Right cardiac atrium (tissue), 5 donors: Measurements from ENCODE around the gene NUP153. TPM values are rescaled to one million over a fixed set of nuclear protein-coding genes. Genes with fewer than 3 reads are reported as not detected.

ENCODE experiments used
- ATAC-seq, 2 donors: fragments of 200-7000 bp; cut with Tn5 transposase; one replicate each; pipeline versions ENCODE4 v1.8.0 to v1.9.1; 2020; ENCODE audit warnings: moderate library complexity in 2 of 2, mild to moderate bottlenecking in 1 of 2
- DNase-seq, 3 donors: peaks; one replicate each; pipeline ENCODE4 v3.0.0-alpha.2; 2020
- H3K27ac ChIP-seq: one replicate; pipeline ENCODE4 v1.5.1; 2013; ENCODE audit warnings: mild to moderate bottlenecking, low read length, control low read depth, moderate library complexity
- H3K27me3 ChIP-seq: one replicate; pipeline ENCODE4 v1.6.1; 2013; ENCODE audit not compliant: control insufficient read depth, insufficient read depth
- H3K4me1 ChIP-seq: one replicate; pipeline ENCODE4 v1.6.1; 2013; ENCODE audit warnings: low read length; ENCODE audit not compliant: control insufficient read depth, insufficient read depth
- H3K4me3 ChIP-seq: one replicate; pipeline ENCODE4 v1.5.1; 2013; ENCODE audit warnings: low read length, control low read depth
- H3K9me3 ChIP-seq: one replicate; pipeline ENCODE4 v1.6.1; 2013; ENCODE audit warnings: low read length; ENCODE audit not compliant: control insufficient read depth
- WGBS: extraction: QIAGEN DNeasy Blood & Tissue Kit; methylation state at CpG from one replicate; pipeline ENCODE4 v1.1.7; 2013; 5-methylcytosine and 5-hydroxymethylcytosine counted together
- intact Hi-C, 4 donors: fragments of 100-400 bp; cut with DNase I; formaldehyde crosslinking; loops; one replicate each; pipeline versions ENCODE4 v1.11.0 to v1.14.0; 2022 to 2023
- polyA plus RNA-seq: library from polyadenylated mRNA; stranded (reverse); fragments of 200-250 nt; gene quantifications from one replicate; pipeline ENCODE4 v1.2.3, GENCODE V29; 2013
- total RNA-seq, 4 donors: library from RNA; stranded (reverse); fragmentation: NEBNext Ultra II Directional; extraction: Animal tissue kit (Norgen Biotek cat#: 25700); gene quantifications; one replicate each; pipeline ENCODE4 v1.2.1, GENCODE V29; 2021
- donor health status: healthy with polysubstance abuse.
- donor health status: DM: no; HTN: yes; CAD: no.
- donor health status: DM: no; HTN: no; CAD: no.
- donor health status: DM: no; HTN: yes; CAD: no; lungs with severe emphysema.
- donor health status: DM: yes; HTN: yes; CAD: no.

The NUP153 gene
- total and polyA plus RNA-seq, 5 donors: 7.5 to 27.2 (median 24.7) TPM

DNA sequence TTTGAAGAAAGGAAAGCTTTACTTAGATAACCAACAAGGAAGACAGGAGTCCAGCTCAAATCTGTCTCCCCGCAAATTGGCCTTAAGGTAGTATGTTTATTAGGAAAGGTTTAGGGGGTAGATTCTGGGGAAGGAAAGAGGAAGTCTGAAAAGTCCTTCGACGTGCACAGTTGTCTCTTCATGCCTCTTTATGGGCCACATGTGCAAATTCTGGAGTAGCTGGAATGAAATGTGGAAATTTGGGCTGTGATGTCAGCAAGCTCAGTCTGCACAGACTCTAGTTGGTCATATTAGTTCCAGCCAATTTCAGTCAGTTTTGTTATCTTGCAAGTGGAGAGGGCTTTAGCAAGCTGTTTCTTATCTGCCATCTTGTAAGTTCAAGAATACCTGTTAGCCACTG is 50.1 kb downstream of the NUP153 start:
- Histone ChIP-seq H3K4me1 (peaks cover 4% of the 10 kb centered on the region), H3K27ac (no peak overlapping the region), H3K27me3 (no peaks in the 10 kb centered on the region), H3K4me3 (no peak overlapping the region), H3K9me3 (no peaks in the 10 kb centered on the region)
- intact Hi-C loops: no loop called here
- WGBS: 57% methylated on average over 3 of the region's 3 CpGs
- no peak for DNase-seq
- no peak for ATAC-seq

DNA sequence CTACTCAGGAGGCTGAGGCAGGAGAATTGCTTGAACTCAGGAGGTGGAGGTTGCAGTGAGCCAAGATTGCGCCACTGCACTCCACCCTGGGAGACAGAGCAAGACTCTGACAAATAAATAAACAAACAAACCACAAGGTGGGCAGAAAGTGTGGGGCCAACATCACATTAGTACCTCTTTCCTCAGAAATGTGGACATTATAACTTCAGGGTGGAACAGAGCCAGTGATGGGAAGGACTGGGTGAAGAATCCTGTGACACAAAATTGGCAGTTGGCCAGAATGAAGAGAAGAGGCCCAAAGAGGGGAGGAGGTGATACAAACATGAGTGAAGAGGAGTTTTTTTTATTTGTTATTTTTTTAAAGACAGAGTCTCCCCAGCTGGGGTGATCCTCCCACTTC is 50.6 kb downstream of the NUP153 start:
- peaks cover 4% of the 10 kb centered on the region for H3K4me1 ChIP-seq
- ATAC-seq: no peak
- H3K27me3 ChIP-seq: no peaks in the 10 kb centered on the region
- intact Hi-C loops: no loop called here
- H3K9me3 ChIP-seq: no peaks in the 10 kb centered on the region
- H3K27ac ChIP-seq: no peak overlapping the region
- 98% methylated on average over 1 of the region's 1 CpG for WGBS
- DNase-seq: no peak
- H3K4me3 ChIP-seq: no peak overlapping the region

- DNase-seq (no peak), ATAC-seq (no peak)
- intact Hi-C loops: no loop called here
- Histone ChIP-seq H3K9me3 (no peaks in the 10 kb centered on the region), H3K27ac (no peak overlapping the region), H3K27me3 (no peaks in the 10 kb centered on the region), H3K4me3 (no peak overlapping the region), H3K4me1 (peaks cover 6% of the 10 kb centered on the region)
- 77% methylated on average over 5 of the region's 5 CpGs for WGBS
Observed at GRCh38 chr6:17653198-17653882, 53.4 kb downstream of the NUP153 start.

- no peak for ATAC-seq
- Histone ChIP-seq H3K27ac (no peak overlapping the region), H3K4me3 (no peak overlapping the region), H3K9me3 (no peaks in the 10 kb centered on the region), H3K4me1 (peaks cover 1% of the 10 kb centered on the region), H3K27me3 (no peaks in the 10 kb centered on the region)
- no peak for DNase-seq
- intact Hi-C loops: no loop called here
- 95% methylated on average over 3 of the region's 3 CpGs for WGBS
Observed at GRCh38 chr6:17650656-17651309, 55.9 kb downstream of the NUP153 start.

GRCh38 chr6:17648745-17649144 is 58.0 kb downstream of the NUP153 start:
- ATAC-seq: no peak
- Histone ChIP-seq H3K27ac (no peak overlapping the region), H3K4me3 (no peak overlapping the region), H3K9me3 (no peaks in the 10 kb centered on the region), H3K27me3 (no peaks in the 10 kb centered on the region), H3K4me1 (peaks cover 1% of the 10 kb centered on the region)
- intact Hi-C loops: no loop called here
- 97% methylated on average over 3 of the region's 3 CpGs for WGBS
- DNase-seq: no peak

GRCh38 chr6:17640477-17640917 is 66.2 kb downstream of the NUP153 start:
- no peak overlapping the region for H3K4me3 ChIP-seq
- H3K4me1 ChIP-seq: no peaks in the 10 kb centered on the region
- no peak for ATAC-seq
- no peaks in the 10 kb centered on the region for H3K27me3 ChIP-seq
- no peaks in the 10 kb centered on the region for H3K9me3 ChIP-seq
- H3K27ac ChIP-seq: no peak overlapping the region
- intact Hi-C loops: no loop called here
- 93% methylated on average over 3 of the region's 3 CpGs for WGBS
- no peak for DNase-seq

- ATAC-seq (no peak), DNase-seq (no peak)
- no peak overlapping the region for H3K4me3 ChIP-seq
- H3K9me3 ChIP-seq: no peaks in the 10 kb centered on the region
- no peaks in the 10 kb centered on the region for H3K27me3 ChIP-seq
- H3K27ac ChIP-seq: no peak overlapping the region
- intact Hi-C loops: no loop called here
- H3K4me1 ChIP-seq: no peaks in the 10 kb centered on the region
- 45% methylated on average over 2 of the region's 2 CpGs for WGBS
Observed at GRCh38 chr6:17638212-17638715, 68.5 kb downstream of the NUP153 start.

DNA sequence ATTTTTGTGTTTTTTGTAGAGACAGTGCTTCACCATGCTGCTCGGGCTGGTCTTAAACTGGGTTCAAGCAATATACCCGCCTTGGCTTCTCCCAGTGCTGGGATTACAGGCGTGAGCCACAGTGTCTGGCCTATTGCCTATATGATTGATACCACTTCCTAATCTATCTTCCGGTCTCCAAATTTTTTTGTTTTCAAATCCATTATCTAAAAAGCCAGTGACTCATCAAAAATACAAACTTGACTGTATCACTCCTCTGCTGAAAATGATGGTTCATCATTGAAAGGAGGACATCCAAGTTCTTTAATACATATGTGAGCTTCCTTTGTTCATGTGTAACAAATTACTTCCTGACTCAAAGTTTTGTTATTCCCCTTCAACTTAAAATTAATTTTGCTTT is 71.2 kb downstream of the NUP153 start:
- WGBS: 96% methylated on average over 4 of the region's 4 CpGs
- Histone ChIP-seq H3K4me3 (no peak overlapping the region), H3K27ac (no peak overlapping the region), H3K27me3 (no peaks in the 10 kb centered on the region), H3K4me1 (no peaks in the 10 kb centered on the region), H3K9me3 (no peaks in the 10 kb centered on the region)
- ATAC-seq (no peak), DNase-seq (no peak)
- intact Hi-C loops: no loop called here

GRCh38 chr6:17633465-17634188 is 73.1 kb downstream of the NUP153 start:
- 73% methylated on average over 2 of the region's 2 CpGs for WGBS
- intact Hi-C loops: no loop called here
- no peaks in the 10 kb centered on the region for H3K27me3 ChIP-seq
- no peak overlapping the region for H3K4me3 ChIP-seq
- H3K27ac ChIP-seq: no peak overlapping the region
- DNase-seq (no peak), ATAC-seq (no peak)
- H3K9me3 ChIP-seq: no peaks in the 10 kb centered on the region
- H3K4me1 ChIP-seq: no peaks in the 10 kb centered on the region

GRCh38 chr6:17632934-17633333 is 73.8 kb downstream of the NUP153 start:
- Histone ChIP-seq H3K4me3 (no peak overlapping the region), H3K4me1 (no peaks in the 10 kb centered on the region), H3K27ac (no peak overlapping the region), H3K27me3 (no peaks in the 10 kb centered on the region), H3K9me3 (no peaks in the 10 kb centered on the region)
- ATAC-seq (no peak), DNase-seq (no peak)
- 88% methylated on average over 1 of the region's 1 CpG for WGBS
- intact Hi-C loops: no loop called here

- no peaks in the 10 kb centered on the region for H3K9me3 ChIP-seq
- WGBS: 55% methylated on average over 5 of the region's 5 CpGs
- DNase-seq (no peak), ATAC-seq (no peak)
- no peak overlapping the region for H3K27ac ChIP-seq
- no peaks in the 10 kb centered on the region for H3K27me3 ChIP-seq
- intact Hi-C loops: no loop called here
- no peak overlapping the region for H3K4me3 ChIP-seq
- H3K4me1 ChIP-seq: no peaks in the 10 kb centered on the region
Observed at GRCh38 chr6:17630511-17631073, 76.1 kb downstream of the NUP153 start.
